Adipocyte (in vitro differentiated cells): ENCODE data around the gene POLG.
"Not testable (repeated sequence)": the region's sequence is repeated elsewhere in the genome, so short reads cannot be mapped to it uniquely, and the experiment has no call there.

Experiments
- DNase-seq: peaks from one replicate; pipeline ENCODE4 v3.0.0-alpha.2; 2015; ENCODE audit warnings: low read depth
- H3K27me3 ChIP-seq: replicated peaks from 2 replicates; pipeline ENCODE4 v1.7.0; 2013; ENCODE audit warnings: mild to moderate bottlenecking, low read length, moderate library complexity; ENCODE audit not compliant: control insufficient read depth, insufficient read depth
- H3K36me3 ChIP-seq: 2 replicates; pipeline ENCODE4 v1.7.0; 2013; ENCODE audit warnings: low read length, mild to moderate bottlenecking, moderate library complexity; ENCODE audit not compliant: control insufficient read depth, insufficient read depth, severe bottlenecking
- H3K4me1 ChIP-seq: 2 replicates; pipeline ENCODE4 v1.7.0; 2013; ENCODE audit warnings: mild to moderate bottlenecking, low read length, moderate library complexity; ENCODE audit not compliant: control insufficient read depth, insufficient read depth
- H3K4me3 ChIP-seq: 2 replicates; pipeline ENCODE4 v1.7.0; 2013; ENCODE audit warnings: mild to moderate bottlenecking, low read length, moderate library complexity
- H3K9ac ChIP-seq: 2 replicates; pipeline ENCODE4 v1.7.0; 2013; ENCODE audit warnings: mild to moderate bottlenecking, low read length, moderate library complexity
- H3K9me3 ChIP-seq: 2 replicates; pipeline ENCODE4 v1.7.0; 2013; ENCODE audit warnings: mild to moderate bottlenecking, low read length, moderate library complexity; ENCODE audit not compliant: control insufficient read depth

POLG gene

GRCh38 chr15:89299896-89300295, 34.7 kb downstream of the POLG start:
- peaks cover 2% of the 10 kb centered on the region for H3K36me3 ChIP-seq
- no peaks in the 10 kb centered on the region for H3K27me3 ChIP-seq
- no peak overlapping the region for H3K4me3 ChIP-seq
- DNase-seq: peak; percentile 56
- H3K9me3 ChIP-seq: no peaks in the 10 kb centered on the region
- H3K4me1 ChIP-seq: no peaks in the 10 kb centered on the region
- no peak overlapping the region for H3K9ac ChIP-seq

GRCh38 chr15:89293012-89293411, 41.6 kb downstream of the POLG start:
- H3K4me3 ChIP-seq: no peak overlapping the region
- H3K36me3 ChIP-seq: no peaks in the 10 kb centered on the region
- no peak for DNase-seq

GRCh38 chr15:89291934-89292438, 42.6 kb downstream of the POLG start:
- Histone ChIP-seq H3K27me3 (no peaks in the 10 kb centered on the region), H3K9ac (no peak overlapping the region), H3K4me1 (peaks cover 6% of the 10 kb centered on the region), H3K9me3 (no peaks in the 10 kb centered on the region), H3K4me3 (no peak overlapping the region), H3K36me3 (no peaks in the 10 kb centered on the region)
- no peak for DNase-seq

More at GRCh38 chr15:89293012-89293411, 41.6 kb downstream of the POLG start:
- Histone ChIP-seq H3K27me3 (no peaks in the 10 kb centered on the region), H3K9me3 (no peaks in the 10 kb centered on the region), H3K4me1 (peaks cover 6% of the 10 kb centered on the region), H3K9ac (no peak overlapping the region)

GRCh38 chr15:89283201-89283600, 51.4 kb downstream of the POLG start:
- Histone ChIP-seq H3K4me1 (peaks cover 8% of the 10 kb centered on the region), H3K9me3 (peaks cover 3% of the 10 kb centered on the region), H3K36me3 (no peaks in the 10 kb centered on the region), H3K9ac (no peak overlapping the region), H3K27me3 (no peaks in the 10 kb centered on the region), H3K4me3 (no peak overlapping the region)
- no peak for DNase-seq

GRCh38 chr15:89282631-89283030, 52.0 kb downstream of the POLG start:
- no peak for DNase-seq
- Histone ChIP-seq H3K36me3 (no peaks in the 10 kb centered on the region), H3K4me3 (no peak overlapping the region), H3K27me3 (no peaks in the 10 kb centered on the region), H3K4me1 (peaks cover 10% of the 10 kb centered on the region), H3K9me3 (peaks cover 3% of the 10 kb centered on the region), H3K9ac (no peak overlapping the region)

- H3K4me3 ChIP-seq: no peak overlapping the region
- no peaks in the 10 kb centered on the region for H3K36me3 ChIP-seq
- no peaks in the 10 kb centered on the region for H3K27me3 ChIP-seq
- H3K9ac ChIP-seq: no peak overlapping the region
- peak; percentile 4 for DNase-seq
- peaks cover 10% of the 10 kb centered on the region for H3K4me1 ChIP-seq
- no peaks in the 10 kb centered on the region for H3K9me3 ChIP-seq
Measured at GRCh38 chr15:89278307-89278706, 56.3 kb downstream of the POLG start.

GRCh38 chr15:89277281-89277680, 57.3 kb downstream of the POLG start:
- not testable (repeated sequence) for H3K4me3 ChIP-seq, DNase-seq, H3K9me3 ChIP-seq, H3K4me1 ChIP-seq, H3K36me3 ChIP-seq, H3K9ac ChIP-seq, H3K27me3 ChIP-seq
